ENCODE measurements around the gene TGFBRAP1.
"Not testable (repeated sequence)": the region's sequence is repeated elsewhere in the genome, so short reads cannot be mapped to it uniquely, and the experiment has no call there.

- TF ChIP-seq POLR2A, CTCF, POLR2AphosphoS5 (IDR thresholded peaks at IDR 0.05): not testable (repeated sequence)
These were observed 2.3 kb downstream of the TGFBRAP1 start for GRCh38 chr2:105327271-105327670.

Data from stomach (tissue), 4 donors.